AG04450 (cell line): Measurements from ENCODE around the gene SMC5. TPM values are rescaled to one million over a fixed set of nuclear protein-coding genes. Genes with fewer than 3 reads are reported as not detected.

Source experiments
- CTCF ChIA-PET: fragments of 300-600, 350-600 bp; formaldehyde crosslinking; extraction: SDS; loops from one replicate; lab custom pipeline; 2022; ENCODE audit warnings: antibody characterized with exemption, inconsistent platforms; lab: Charles Lee
- POLR2A ChIA-PET: fragments of 350-600 bp; formaldehyde crosslinking; extraction: SDS; loops from one replicate; lab custom pipeline; 2021; ENCODE audit warnings: antibody characterized with exemption, inconsistent platforms; lab: Yijun Ruan, JAX
- DNase-seq: peaks from one replicate; pipeline ENCODE4 v3.0.0-alpha.2; 2011; ENCODE audit warnings: low read depth, low spot score
- H3K27ac ChIP-seq: one replicate; pipeline ENCODE4 v1.5.1; 2012; ENCODE audit warnings: low read depth, low read length, control low read depth
- H3K27me3 ChIP-seq: one replicate; pipeline ENCODE4 v1.6.0; 2012; ENCODE audit warnings: low read length; ENCODE audit not compliant: control insufficient read depth, insufficient read depth
- H3K4me3 ChIP-seq: 2 replicates; pipeline ENCODE4 v1.5.1; 2011; ENCODE audit warnings: mild to moderate bottlenecking, low read depth, low read length, control low read depth
- H3K9me3 ChIP-seq: 2 replicates; pipeline ENCODE4 v1.5.1; 2012; ENCODE audit warnings: low read length; ENCODE audit not compliant: control insufficient read depth, insufficient read depth
- polyA plus RNA-seq: library from polyadenylated mRNA; depleted of rRNA; stranded (reverse); fragments of >200 nt; gene quantifications from 2 replicates; pipeline ENCODE4 v1.2.3, GENCODE V29; 2011
- TF ChIP-seq, protein P1 (sequence below): IDR thresholded peaks from 2 replicates; pipeline ENCODE4 v1.5.1; 2011; ENCODE audit warnings: low read depth, low read length, control low read depth, inconsistent platforms

Gene SMC5
- polyA plus RNA-seq, 1 experiment, result 29.1 TPM

DNA sequence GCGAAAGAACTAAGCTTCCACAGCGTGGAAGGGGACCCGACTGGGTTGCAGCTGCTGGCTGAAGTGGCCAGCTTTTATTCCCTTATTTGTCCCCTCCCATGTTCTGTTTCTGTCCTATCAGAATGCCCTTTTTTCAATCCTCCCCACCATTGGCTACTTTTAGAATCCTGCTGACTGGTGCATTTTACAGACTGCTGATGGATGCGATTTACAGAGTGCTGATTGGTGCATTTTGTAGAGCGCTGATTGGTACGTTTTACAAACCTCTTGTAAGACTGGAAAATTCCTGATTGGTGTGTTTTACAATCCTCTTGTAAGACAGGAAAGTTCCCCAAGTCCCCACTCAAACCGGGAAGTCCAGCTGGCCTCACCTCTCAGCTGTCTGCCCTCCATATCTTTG is 105.0 kb downstream of the SMC5 start:
- Histone ChIP-seq H3K27ac (no peak overlapping the region), H3K27me3 (no peaks in the 10 kb centered on the region), H3K4me3 (no peak overlapping the region), H3K9me3 (peaks cover 5% of the 10 kb centered on the region; the same call in 1 of the 2 replicates)
- POLR2A ChIA-PET, result interaction anchor here (0.7 kb wide), 2 partner anchors 40 to 91 kb away, joined by 3 to 5 read pairs; no protein-coding TSS in a partner anchor
- TF ChIP-seq, protein P1, sequence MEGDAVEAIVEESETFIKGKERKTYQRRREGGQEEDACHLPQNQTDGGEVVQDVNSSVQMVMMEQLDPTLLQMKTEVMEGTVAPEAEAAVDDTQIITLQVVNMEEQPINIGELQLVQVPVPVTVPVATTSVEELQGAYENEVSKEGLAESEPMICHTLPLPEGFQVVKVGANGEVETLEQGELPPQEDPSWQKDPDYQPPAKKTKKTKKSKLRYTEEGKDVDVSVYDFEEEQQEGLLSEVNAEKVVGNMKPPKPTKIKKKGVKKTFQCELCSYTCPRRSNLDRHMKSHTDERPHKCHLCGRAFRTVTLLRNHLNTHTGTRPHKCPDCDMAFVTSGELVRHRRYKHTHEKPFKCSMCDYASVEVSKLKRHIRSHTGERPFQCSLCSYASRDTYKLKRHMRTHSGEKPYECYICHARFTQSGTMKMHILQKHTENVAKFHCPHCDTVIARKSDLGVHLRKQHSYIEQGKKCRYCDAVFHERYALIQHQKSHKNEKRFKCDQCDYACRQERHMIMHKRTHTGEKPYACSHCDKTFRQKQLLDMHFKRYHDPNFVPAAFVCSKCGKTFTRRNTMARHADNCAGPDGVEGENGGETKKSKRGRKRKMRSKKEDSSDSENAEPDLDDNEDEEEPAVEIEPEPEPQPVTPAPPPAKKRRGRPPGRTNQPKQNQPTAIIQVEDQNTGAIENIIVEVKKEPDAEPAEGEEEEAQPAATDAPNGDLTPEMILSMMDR, result no peak
- CTCF ChIA-PET, result interaction anchor here (0.6 kb wide), 1 partner anchor 175 kb away, joined by 3 read pairs; no protein-coding TSS in a partner anchor
- no peak for DNase-seq

DNA sequence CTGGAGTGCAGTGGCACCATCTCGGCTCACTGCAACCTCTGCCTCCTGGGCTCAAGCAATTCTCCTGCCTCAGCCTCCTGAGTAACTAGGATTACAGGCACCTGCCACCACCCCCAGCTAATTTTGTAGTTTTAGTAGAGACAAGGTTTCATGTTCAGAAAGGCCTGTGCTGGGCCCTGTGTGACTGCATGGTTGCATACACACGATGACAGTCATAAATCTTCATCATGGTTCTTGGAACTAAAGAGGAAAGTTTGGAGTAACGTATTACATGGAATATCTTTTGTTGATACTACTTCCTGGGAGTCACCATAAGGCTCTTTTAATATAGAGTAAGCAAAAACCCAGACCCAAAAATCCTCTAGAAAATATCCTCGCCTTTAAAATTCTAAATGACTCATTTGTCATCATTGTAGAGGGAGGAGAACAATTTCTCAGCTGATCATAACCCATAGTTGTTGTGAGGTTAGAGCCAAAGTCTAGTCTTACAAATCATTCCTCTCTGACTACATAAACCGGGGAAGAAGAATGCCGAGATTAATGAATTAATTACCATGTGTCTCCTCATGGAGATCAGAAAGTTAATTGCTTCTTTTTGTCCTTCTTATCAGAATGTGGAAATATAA is 108.6 kb downstream of the SMC5 start:
- Histone ChIP-seq H3K9me3 (peaks cover 5% of the 10 kb centered on the region; the same call in 1 of the 2 replicates), H3K27me3 (no peaks in the 10 kb centered on the region), H3K4me3 (no peak overlapping the region), H3K27ac (no peak overlapping the region)
- TF ChIP-seq, protein P1, result no peak
- no peak for DNase-seq
- POLR2A ChIA-PET, result no interaction called here
- CTCF ChIA-PET, result interaction anchor here (1.2 to 3.0 kb wide), 2 partner anchors 9 to 235 kb away, joined by 3 to 14 read pairs; no protein-coding TSS in a partner anchor

DNA sequence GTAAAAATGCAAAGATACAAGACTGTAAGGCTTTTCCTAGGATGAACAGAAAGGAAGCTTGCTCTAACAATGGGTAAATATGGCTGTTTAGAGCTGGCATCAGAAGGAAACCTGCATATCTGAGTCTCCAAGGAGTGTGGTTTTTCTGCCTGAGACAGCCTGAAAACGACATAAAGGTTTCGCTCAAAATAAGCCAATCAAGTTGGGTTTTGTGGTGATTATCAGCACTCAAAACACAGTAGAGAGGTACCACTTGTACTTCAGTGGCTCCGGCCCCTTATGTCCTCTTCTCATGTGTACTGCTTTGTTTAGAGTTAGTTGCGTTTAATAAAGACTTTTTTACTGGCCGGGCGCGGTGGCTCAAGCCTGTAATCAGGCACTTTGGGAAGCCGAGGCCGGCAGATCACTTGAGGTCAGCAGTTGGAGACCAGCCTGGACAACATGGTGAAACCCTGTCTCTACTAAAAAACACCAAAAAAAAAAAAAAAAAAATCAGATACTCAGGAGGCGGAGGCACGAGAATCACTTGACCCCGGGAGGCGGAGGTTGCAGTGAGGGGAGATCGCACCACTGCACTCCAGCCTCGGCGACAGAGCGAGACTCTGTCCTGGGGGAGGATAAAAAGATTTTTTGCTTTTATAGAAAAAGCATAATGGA is 116.3 kb downstream of the SMC5 start:
- CTCF ChIA-PET, result interaction anchor here (1.6 kb wide), 1 partner anchor 109 kb away, joined by 4 read pairs; no protein-coding TSS in a partner anchor
- DNase-seq, result no peak
- POLR2A ChIA-PET, result no interaction called here
- Histone ChIP-seq H3K9me3 (no peaks in the 10 kb centered on the region), H3K4me3 (no peak overlapping the region), H3K27ac (no peak overlapping the region), H3K27me3 (no peaks in the 10 kb centered on the region)
- TF ChIP-seq, protein P1, result no peak

DNA sequence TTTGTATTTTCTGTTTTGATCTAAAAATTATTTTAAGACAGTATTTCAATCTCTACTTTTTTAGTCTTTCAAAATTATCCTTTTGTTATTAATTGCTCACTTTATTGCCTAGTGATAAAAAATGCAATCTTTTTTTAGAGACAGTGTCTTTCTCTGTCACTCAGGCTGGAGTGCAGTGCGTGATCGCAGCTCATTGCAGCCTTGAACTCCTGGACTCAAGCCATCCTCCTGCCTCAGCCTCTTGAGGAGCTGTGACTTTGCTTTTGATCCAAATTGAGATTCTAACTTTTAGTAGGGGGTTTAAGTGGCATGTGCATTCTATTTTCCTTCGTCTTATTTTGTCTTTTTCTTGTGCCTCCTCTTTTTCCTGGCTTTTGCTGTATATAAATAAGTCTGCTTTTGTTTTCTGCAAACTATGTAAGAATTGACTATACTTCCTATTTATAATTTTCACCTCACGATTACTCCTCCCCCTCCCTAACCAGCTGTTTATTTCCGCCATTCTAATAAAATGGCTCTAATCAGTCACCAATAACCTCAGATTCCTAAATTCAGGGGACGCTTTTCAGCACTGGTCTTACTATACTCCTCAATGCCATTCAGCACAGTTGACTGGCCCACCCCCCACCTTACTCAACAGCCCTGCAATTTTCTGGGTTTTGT is 123.4 kb downstream of the SMC5 start:
- DNase-seq, result no peak
- ChIA-PET POLR2A (no interaction called here), CTCF (interaction anchor here (1.6 kb wide), 1 partner anchor 220 kb away, joined by 4 read pairs; no protein-coding TSS in a partner anchor)
- Histone ChIP-seq H3K27me3 (no peaks in the 10 kb centered on the region), H3K27ac (no peak overlapping the region), H3K9me3 (no peaks in the 10 kb centered on the region), H3K4me3 (no peak overlapping the region)
- TF ChIP-seq, protein P1, result no peak
